NT2/D1 (cell line): ENCODE results near the gene PTPRB.
A peak's percentile ranks its signal among the peaks of the same experiment; 100 is the strongest.

Source experiments
- DNase-seq: peaks from one replicate; pipeline ENCODE4 v3.0.0-alpha.2; 2011; ENCODE audit warnings: low read depth, low spot score
- H3K27me3 ChIP-seq: 2 replicates; pipeline ENCODE4 v1.6.0; 2011; ENCODE audit warnings: mild to moderate bottlenecking; ENCODE audit not compliant: insufficient read length, insufficient read depth
- H3K36me3 ChIP-seq: 2 replicates; pipeline ENCODE4 v1.6.1; 2011; ENCODE audit warnings: mild to moderate bottlenecking, low read length, mixed read lengths; ENCODE audit not compliant: insufficient read depth, insufficient read length
- H3K4me1 ChIP-seq: 2 replicates; pipeline ENCODE4 v1.5.1; 2011; ENCODE audit not compliant: insufficient read depth, insufficient read length
- H3K4me3 ChIP-seq: 2 replicates; pipeline ENCODE4 v1.5.1; 2011; ENCODE audit warnings: low read depth; ENCODE audit not compliant: insufficient read length
- H3K9ac ChIP-seq: 2 replicates; pipeline ENCODE4 v1.6.0; 2011; ENCODE audit warnings: low read depth; ENCODE audit not compliant: insufficient read length
- H3K9me3 ChIP-seq: 2 replicates; pipeline ENCODE4 v1.5.1; 2011; ENCODE audit warnings: mild to moderate bottlenecking, low read length; ENCODE audit not compliant: insufficient read depth
- SUZ12 ChIP-seq: IDR thresholded peaks from 2 replicates; pipeline ENCODE4 v1.6.1; 2011; ENCODE audit not compliant: insufficient read length, insufficient read depth; ENCODE audit errors: extremely low read depth
- YY1 ChIP-seq: IDR thresholded peaks from 2 replicates; pipeline ENCODE4 v1.6.1; 2011; ENCODE audit not compliant: insufficient read length, insufficient read depth
- ZNF274 ChIP-seq: IDR thresholded peaks from 2 replicates; pipeline ENCODE4 v1.6.1; 2011; ENCODE audit warnings: mild to moderate bottlenecking, low read depth, low read length

The PTPRB gene

DNA sequence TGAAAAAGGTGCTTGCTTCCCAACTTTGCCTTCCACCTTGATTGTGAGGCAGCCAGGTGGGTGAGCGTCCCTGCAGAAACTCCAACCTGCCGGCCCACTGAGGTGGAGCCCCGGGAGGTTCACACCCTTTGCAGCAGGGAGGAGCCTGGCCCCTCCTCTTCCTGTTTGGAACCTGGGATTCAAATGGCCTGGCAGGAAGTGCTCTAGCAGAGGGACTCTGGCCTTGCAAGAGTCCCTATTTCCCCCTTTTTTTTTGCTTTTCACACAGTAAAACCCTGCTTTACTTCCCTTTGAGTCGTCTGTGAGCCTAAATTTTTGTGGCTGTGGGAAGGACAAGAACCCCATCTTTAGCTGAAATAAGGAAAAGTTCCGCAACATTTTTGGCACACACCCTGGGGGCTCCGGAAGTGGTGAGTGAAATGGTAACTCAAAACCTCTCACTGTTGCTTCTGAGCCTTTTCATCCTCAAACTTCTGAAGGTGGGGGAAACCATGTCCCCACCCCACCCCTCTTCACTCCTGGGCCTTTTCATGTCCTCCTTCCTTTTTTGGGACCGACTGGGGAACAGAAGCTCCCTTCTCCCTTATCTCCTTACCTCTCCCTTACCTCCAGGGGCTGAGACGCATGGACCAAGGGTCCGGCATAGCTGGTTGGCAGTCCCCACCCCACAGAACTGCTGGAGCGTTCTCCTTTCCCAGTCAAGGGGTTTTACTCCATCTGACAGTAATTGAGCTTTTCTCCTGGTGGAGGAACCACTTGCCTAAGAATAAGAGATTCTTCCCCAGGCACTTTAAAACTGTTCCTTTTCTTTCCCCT, 169.1 kb downstream of the PTPRB start:
- Histone ChIP-seq H3K27me3 (no peaks in the 10 kb centered on the region), H3K4me1 (no peaks in the 10 kb centered on the region), H3K36me3 (peaks cover 2% of the 10 kb centered on the region), H3K4me3 (peak overlapping the region; percentile 71), H3K9ac (peak overlapping the region; percentile 76), H3K9me3 (peaks cover 19% of the 10 kb centered on the region)
- TF ChIP-seq YY1 (no peak), SUZ12 (no peak), ZNF274 (no peak)
- peak; percentile 23 for DNase-seq

DNA sequence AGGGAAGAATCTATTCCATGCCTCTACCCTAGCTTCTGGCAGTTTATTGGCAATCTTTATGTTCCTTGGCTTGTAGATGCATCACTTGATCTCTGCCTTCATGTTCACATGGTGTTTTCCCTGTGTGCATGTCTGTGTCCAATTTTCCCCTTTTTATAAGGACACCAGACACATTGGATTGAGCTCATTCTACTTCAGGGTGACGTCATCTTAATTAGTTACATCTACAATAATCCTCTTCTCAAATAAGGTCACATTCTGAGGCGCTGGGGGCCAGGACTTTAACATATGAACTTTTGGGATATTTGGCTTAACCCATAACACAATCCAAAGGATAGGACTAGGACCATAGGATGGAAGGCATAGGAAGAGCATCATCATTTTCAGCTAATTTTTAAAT, 169.8 kb downstream of the PTPRB start:
- DNase-seq: no peak
- no peaks in the 10 kb centered on the region for H3K27me3 ChIP-seq
- H3K4me3 ChIP-seq: peak overlapping the region; percentile 71
- peaks cover 2% of the 10 kb centered on the region for H3K36me3 ChIP-seq
- peaks cover 24% of the 10 kb centered on the region for H3K9me3 ChIP-seq
- no peak for TF ChIP-seq YY1
- no peak for TF ChIP-seq ZNF274
- TF ChIP-seq SUZ12: no peak
- no peaks in the 10 kb centered on the region for H3K4me1 ChIP-seq
- no peak overlapping the region for H3K9ac ChIP-seq

DNA sequence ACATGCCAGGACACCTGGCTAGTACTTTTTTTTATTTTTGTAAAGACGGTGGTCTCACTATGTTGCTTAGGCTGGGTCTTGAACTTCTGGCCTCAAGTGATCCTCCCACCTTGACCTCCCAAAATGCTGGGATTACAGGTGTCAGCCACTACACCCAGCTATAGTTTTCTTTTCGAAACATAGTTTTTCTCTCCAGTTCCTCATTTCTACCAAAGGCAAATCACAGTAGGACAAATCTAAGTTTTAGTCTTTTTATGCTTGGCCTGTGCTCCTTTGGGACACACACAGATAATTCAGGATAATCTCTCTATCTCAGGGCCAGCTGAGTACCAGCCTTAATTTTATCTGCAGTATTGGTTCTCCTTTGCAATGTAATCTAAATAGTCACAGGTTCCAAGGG, 170.5 kb downstream of the PTPRB start:
- Histone ChIP-seq H3K36me3 (peaks cover 2% of the 10 kb centered on the region), H3K9me3 (peaks cover 24% of the 10 kb centered on the region), H3K4me3 (no peak overlapping the region), H3K9ac (no peak overlapping the region), H3K27me3 (no peaks in the 10 kb centered on the region), H3K4me1 (no peaks in the 10 kb centered on the region)
- TF ChIP-seq YY1: no peak
- TF ChIP-seq ZNF274: no peak
- no peak for TF ChIP-seq SUZ12
- DNase-seq: no peak
